Calu3 (cell line): ENCODE results near the gene PPP2R5B. TPM values are rescaled to one million over a fixed set of nuclear protein-coding genes. Genes with fewer than 3 reads are reported as not detected.
A peak's percentile ranks its signal among the peaks of the same experiment; 100 is the strongest.

Experiments used
- BruUV-seq: library from RNA; stranded (reverse); fragments of 400-500 nt; replicated peaks from 2 replicates; lab custom pipeline; 2021; lab: Mats Ljungman, UMichigan
- CTCF ChIA-PET: fragments of 300-600 bp; sonication (Branson Sonifier 250); formaldehyde crosslinking; loops from one replicate; lab custom pipeline; 2022; ENCODE audit warnings: antibody characterized with exemption; lab: Charles Lee
- DNase-seq: peaks from one replicate; pipeline ENCODE4 v3.0.0; 2022
- H3K27ac Mint-ChIP-seq: one replicate; pipeline ENCODE4 v1.8.0; 2022; ENCODE audit warnings: mixed read lengths; ENCODE audit not compliant: unreplicated experiment
- H3K27me3 Mint-ChIP-seq: one replicate; pipeline ENCODE4 v1.8.0; 2022; ENCODE audit warnings: mixed read lengths; ENCODE audit not compliant: unreplicated experiment
- H3K36me3 Mint-ChIP-seq: one replicate; pipeline ENCODE4 v1.8.0; 2022; ENCODE audit warnings: mild to moderate bottlenecking, moderate library complexity, mixed read lengths; ENCODE audit not compliant: insufficient read depth, unreplicated experiment
- H3K4me1 Mint-ChIP-seq: one replicate; pipeline ENCODE4 v1.8.0; 2022; ENCODE audit warnings: mild to moderate bottlenecking, low read depth, mixed read lengths; ENCODE audit not compliant: unreplicated experiment
- H3K4me3 Mint-ChIP-seq: one replicate; pipeline ENCODE4 v1.8.0; 2022; ENCODE audit warnings: mild to moderate bottlenecking, low read depth, moderate library complexity, mixed read lengths; ENCODE audit not compliant: unreplicated experiment
- H3K9me3 Mint-ChIP-seq: one replicate; pipeline ENCODE4 v1.8.0; 2022; ENCODE audit warnings: low read depth, mixed read lengths; ENCODE audit not compliant: unreplicated experiment
- CTCF ChIP-seq: fragments of 200-600 bp; IDR thresholded peaks from one replicate; pipeline ENCODE4 v1.8.0; 2022; ENCODE audit warnings: antibody characterized with exemption; ENCODE audit not compliant: unreplicated experiment
- intact Hi-C: fragments of 100-400 bp; cut with micrococcal nuclease; formaldehyde crosslinking; loops from one replicate; pipeline ENCODE4 v1.10.0; 2022; ENCODE audit not compliant: unreplicated experiment
- total RNA-seq: library from RNA; stranded (reverse); gene quantifications from 2 replicates; pipeline ENCODE4 v1.2.3, GENCODE V29; 2022

The PPP2R5B gene
- total RNA-seq, 1 experiment from 2014 or later, result 12.2 TPM

- intact Hi-C loops, result loop anchor here (5.0 kb wide), 1 partner anchor 80 kb away; the partner anchor contains the start of gene BATF2
- BruUV-seq, result TSS peak; percentile 86
- H3K36me3 Mint-ChIP-seq, result peaks cover 37% of the 10 kb centered on the region
- no peaks in the 10 kb centered on the region for H3K27me3 Mint-ChIP-seq
- H3K4me1 Mint-ChIP-seq, result no peaks in the 10 kb centered on the region
- H3K4me3 Mint-ChIP-seq, result peak overlapping the region; percentile 90
- CTCF ChIA-PET, result interaction anchor here (1.1 to 1.4 kb wide), 4 partner anchors 30 to 97 kb away, joined by 3 to 4 read pairs (median 4); partner anchors contain the start of gene BATF2
- no peak for TF ChIP-seq CTCF
- peak overlapping the region; percentile 85 for H3K27ac Mint-ChIP-seq
- no peaks in the 10 kb centered on the region for H3K9me3 Mint-ChIP-seq
- DNase-seq, result no peak
These were observed 6.9 kb upstream of the PPP2R5B start for GRCh38 chr11:64917663-64917995.

GRCh38 chr11:64918017-64918416, 6.5 kb upstream of the PPP2R5B start:
- BruUV-seq, result no TSS peak
- no peak for DNase-seq
- no peaks in the 10 kb centered on the region for H3K9me3 Mint-ChIP-seq
- peaks cover 33% of the 10 kb centered on the region for H3K36me3 Mint-ChIP-seq
- H3K4me1 Mint-ChIP-seq, result no peaks in the 10 kb centered on the region
- TF ChIP-seq CTCF, result no peak
- CTCF ChIA-PET, result interaction anchor here (1.1 to 1.4 kb wide), 3 partner anchors 30 to 97 kb away, joined by 3 to 4 read pairs (median 3); partner anchors contain the start of gene BATF2
- peak overlapping the region; percentile 85 for H3K27ac Mint-ChIP-seq
- peak overlapping the region; percentile 90 for H3K4me3 Mint-ChIP-seq
- intact Hi-C loops, result loop anchor here (5.0 kb wide), 1 partner anchor 79 kb away; the partner anchor contains the start of gene BATF2
- no peaks in the 10 kb centered on the region for H3K27me3 Mint-ChIP-seq

- Mint-ChIP-seq H3K4me3 (no peak overlapping the region), H3K4me1 (peaks cover 8% of the 10 kb centered on the region), H3K27me3 (no peaks in the 10 kb centered on the region), H3K9me3 (no peaks in the 10 kb centered on the region), H3K27ac (no peak overlapping the region), H3K36me3 (peaks cover 33% of the 10 kb centered on the region)
- CTCF ChIA-PET, result interaction anchor here (0.7 to 0.9 kb wide), 2 partner anchors 30 to 124 kb away, joined by 4 read pairs; no protein-coding TSS in a partner anchor
- BruUV-seq, result no TSS peak
- TF ChIP-seq CTCF, result no peak
- intact Hi-C loops, result loop anchor here (5.0 kb wide), 1 partner anchor 78 kb away; the partner anchor contains the start of gene BATF2
- DNase-seq, result no peak
These were observed 4.9 kb upstream of the PPP2R5B start for GRCh38 chr11:64919627-64920026.

GRCh38 chr11:64920124-64920523, 4.4 kb upstream of the PPP2R5B start:
- H3K4me3 Mint-ChIP-seq, result no peak overlapping the region
- no TSS peak for BruUV-seq
- TF ChIP-seq CTCF, result no peak
- H3K9me3 Mint-ChIP-seq, result no peaks in the 10 kb centered on the region
- no peak overlapping the region for H3K27ac Mint-ChIP-seq
- CTCF ChIA-PET, result no interaction called here
- intact Hi-C loops, result no loop called here
- H3K4me1 Mint-ChIP-seq, result peaks cover 8% of the 10 kb centered on the region
- no peak for DNase-seq
- no peaks in the 10 kb centered on the region for H3K27me3 Mint-ChIP-seq
- peaks cover 38% of the 10 kb centered on the region for H3K36me3 Mint-ChIP-seq
